ENCODE results near the gene SLC45A3.
"Not testable (repeated sequence)": the region's sequence is repeated elsewhere in the genome, so short reads cannot be mapped to it uniquely, and the experiment has no call there.

SLC45A3 gene

GRCh38 chr1:205636138-205636530 is 44.2 kb downstream of the SLC45A3 start:
- DNase-seq (ENCODE audit: low read depth), result not testable (repeated sequence)

GRCh38 chr1:205633421-205633976 is 46.8 kb downstream of the SLC45A3 start:
- DNase-seq (ENCODE audit: low read depth), result no peak

- DNase-seq (ENCODE audit: low read depth), result no peak
These were observed 47.6 kb downstream of the SLC45A3 start for GRCh38 chr1:205632669-205633169.

GRCh38 chr1:205631768-205632668 is 48.3 kb downstream of the SLC45A3 start, which contains the start of gene ELK4:
ELK4 (minus strand) TSS chr1:205632011; CDS start chr1:205623882, 8,129 bp downstream.
- peak; percentile 87 for DNase-seq (ENCODE audit: low read depth)

- DNase-seq (ENCODE audit: low read depth), result peak; percentile 50
These were observed 49.1 kb downstream of the SLC45A3 start for GRCh38 chr1:205631010-205631767.

- DNase-seq (ENCODE audit: low read depth), result no peak
These were observed 49.7 kb downstream of the SLC45A3 start for GRCh38 chr1:205630651-205631009.

- no peak for DNase-seq (ENCODE audit: low read depth)
These were observed 50.1 kb downstream of the SLC45A3 start for GRCh38 chr1:205630241-205630640.

GRCh38 chr1:205629751-205630150 is 50.6 kb downstream of the SLC45A3 start:
- DNase-seq (ENCODE audit: low read depth), result no peak

- no peak for DNase-seq (ENCODE audit: low read depth)
These were observed 52.4 kb downstream of the SLC45A3 start for GRCh38 chr1:205627956-205628355.

GRCh38 chr1:205626216-205626615 is 54.1 kb downstream of the SLC45A3 start:
- DNase-seq (ENCODE audit: low read depth), result no peak

- DNase-seq (ENCODE audit: low read depth), result no peak
These were observed 56.7 kb downstream of the SLC45A3 start for GRCh38 chr1:205623646-205624045.

GRCh38 chr1:205620269-205620668 is 60.0 kb downstream of the SLC45A3 start:
- DNase-seq (ENCODE audit: low read depth), result no peak

- DNase-seq (ENCODE audit: low read depth), result no peak
These were observed 60.9 kb downstream of the SLC45A3 start for GRCh38 chr1:205619376-205619775.

- DNase-seq (ENCODE audit: low read depth), result no peak
These were observed 63.6 kb downstream of the SLC45A3 start for GRCh38 chr1:205616563-205617293.

GRCh38 chr1:205615789-205616188 is 64.5 kb downstream of the SLC45A3 start:
- no peak for DNase-seq (ENCODE audit: low read depth)

GRCh38 chr1:205613854-205614412 is 66.4 kb downstream of the SLC45A3 start:
- DNase-seq (ENCODE audit: low read depth), result no peak

- no peak for DNase-seq (ENCODE audit: low read depth)
These were observed 67.8 kb downstream of the SLC45A3 start for GRCh38 chr1:205612556-205612955.

- no peak for DNase-seq (ENCODE audit: low read depth)
These were observed 68.2 kb downstream of the SLC45A3 start for GRCh38 chr1:205612104-205612503.

GRCh38 chr1:205610901-205611466 is 69.3 kb downstream of the SLC45A3 start:
- no peak for DNase-seq (ENCODE audit: low read depth)

- DNase-seq (ENCODE audit: low read depth), result no peak
These were observed 70.3 kb downstream of the SLC45A3 start for GRCh38 chr1:205610036-205610435.

All from HS-27A (cell line).